Lower leg skin (tissue), 3 donors: ENCODE results near the gene CRHR2.

Source experiments
- POLR2A ChIP-seq, 2 donors: fragments of 450-650 bp; IDR thresholded peaks; one replicate each; pipeline ENCODE4 v1.6.1; 2016 to 2017; ENCODE audit warnings: antibody characterized with exemption in 2 of 2, mild to moderate bottlenecking in 1 of 2, moderate library complexity in 1 of 2
- TF ChIP-seq, protein P1 (sequence below), 3 donors: fragments of 450-650 bp; IDR thresholded peaks; one replicate each; pipeline ENCODE4 v1.5.1; 2016; ENCODE audit warnings: antibody characterized with exemption in 3 of 3, mild to moderate bottlenecking in 3 of 3, moderate library complexity in 2 of 3

DNA sequence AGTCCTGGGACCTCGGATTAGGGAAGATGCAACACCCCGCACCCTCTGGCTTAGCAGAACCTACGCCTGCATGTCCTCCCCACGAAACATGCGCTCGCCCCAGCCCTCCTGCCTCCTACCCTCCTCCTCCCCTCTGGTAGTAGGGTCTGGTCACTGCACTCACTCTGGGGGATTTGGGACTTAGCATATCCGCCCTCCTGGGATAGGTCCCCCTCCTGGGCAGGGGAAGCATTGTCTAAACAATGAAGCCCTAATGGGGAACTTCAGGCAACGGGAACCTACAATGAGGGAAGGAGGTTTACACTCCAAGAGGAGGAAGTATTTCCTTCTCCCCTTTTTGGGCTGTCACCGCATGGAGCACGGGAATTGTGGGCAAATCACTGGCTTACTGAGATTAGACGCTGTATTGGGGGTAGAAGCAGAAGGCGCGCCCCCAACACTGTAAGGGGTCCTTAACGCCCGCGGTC lies 892 bp downstream of the CRHR2 start:
- TF ChIP-seq, protein P1, sequence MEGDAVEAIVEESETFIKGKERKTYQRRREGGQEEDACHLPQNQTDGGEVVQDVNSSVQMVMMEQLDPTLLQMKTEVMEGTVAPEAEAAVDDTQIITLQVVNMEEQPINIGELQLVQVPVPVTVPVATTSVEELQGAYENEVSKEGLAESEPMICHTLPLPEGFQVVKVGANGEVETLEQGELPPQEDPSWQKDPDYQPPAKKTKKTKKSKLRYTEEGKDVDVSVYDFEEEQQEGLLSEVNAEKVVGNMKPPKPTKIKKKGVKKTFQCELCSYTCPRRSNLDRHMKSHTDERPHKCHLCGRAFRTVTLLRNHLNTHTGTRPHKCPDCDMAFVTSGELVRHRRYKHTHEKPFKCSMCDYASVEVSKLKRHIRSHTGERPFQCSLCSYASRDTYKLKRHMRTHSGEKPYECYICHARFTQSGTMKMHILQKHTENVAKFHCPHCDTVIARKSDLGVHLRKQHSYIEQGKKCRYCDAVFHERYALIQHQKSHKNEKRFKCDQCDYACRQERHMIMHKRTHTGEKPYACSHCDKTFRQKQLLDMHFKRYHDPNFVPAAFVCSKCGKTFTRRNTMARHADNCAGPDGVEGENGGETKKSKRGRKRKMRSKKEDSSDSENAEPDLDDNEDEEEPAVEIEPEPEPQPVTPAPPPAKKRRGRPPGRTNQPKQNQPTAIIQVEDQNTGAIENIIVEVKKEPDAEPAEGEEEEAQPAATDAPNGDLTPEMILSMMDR (IDR thresholded peaks at IDR 0.05), result no peak
- TF ChIP-seq POLR2A (IDR thresholded peaks at IDR 0.05), result no peak
